GM12892 (cell line): ENCODE results near the gene NKG7.

Experiments
- POLR2A ChIP-seq: IDR thresholded peaks from 2 replicates; pipeline ENCODE4 v1.6.1; 2011; ENCODE audit warnings: low read depth, low read length, control low read depth
- POLR2AphosphoS5 ChIP-seq: IDR thresholded peaks from 2 replicates; pipeline ENCODE4 v1.6.1; 2011; ENCODE audit warnings: low read depth, low read length, control low read depth

DNA sequence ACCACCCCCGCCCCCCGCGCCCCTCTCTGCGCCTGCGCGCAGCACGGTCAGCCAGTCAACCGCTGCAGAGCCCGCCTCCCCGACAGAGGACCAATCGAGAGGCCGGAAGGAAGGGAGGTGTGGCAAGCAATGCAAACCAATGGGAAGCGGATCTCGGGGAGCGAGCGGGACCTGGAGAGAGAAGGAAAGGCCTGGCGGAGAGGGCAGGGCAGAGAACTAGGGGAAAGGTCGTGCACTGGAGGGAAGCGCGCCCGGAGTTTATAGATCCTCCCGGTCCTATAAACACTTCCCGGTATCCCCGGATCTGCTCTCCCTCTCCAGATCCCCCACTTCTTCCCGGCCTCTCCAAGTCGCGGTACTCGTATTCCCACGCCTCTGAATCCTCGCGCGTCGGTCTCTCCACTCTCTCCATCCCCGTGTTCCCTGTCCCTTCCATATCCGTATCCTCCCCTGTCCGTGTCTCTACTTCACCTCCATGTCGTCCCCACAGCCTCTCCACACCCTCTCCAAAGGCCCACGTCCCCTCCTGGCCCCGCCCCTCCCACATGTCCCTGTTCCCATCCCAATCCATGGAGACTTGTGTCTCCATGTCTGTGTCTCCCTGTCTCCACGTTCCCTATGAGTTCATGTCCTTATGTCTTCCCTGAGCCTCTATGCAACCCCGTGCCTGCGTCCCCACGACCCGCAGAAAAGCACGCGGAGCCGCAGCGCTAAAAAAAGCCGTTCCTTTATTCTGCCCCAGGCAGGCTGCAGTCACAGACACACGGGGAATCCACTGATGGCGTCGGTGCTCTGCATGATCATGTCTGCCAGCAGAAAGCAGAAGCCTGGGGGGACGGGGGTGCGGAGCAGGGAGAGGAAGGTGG, 5.8 kb downstream of the NKG7 start:
- TF ChIP-seq POLR2A, result peak; percentile 83
- peak; percentile 81 for TF ChIP-seq POLR2AphosphoS5
